Activated naive CD4-positive, alpha-beta T cell treated with anti-CD3 and anti-CD28 coated beads for 36 hours (primary cell): ENCODE data around the gene PEAK1. TPM values are rescaled to one million over a fixed set of nuclear protein-coding genes. Genes with fewer than 3 reads are reported as not detected.

ENCODE experiments used
- CTCF ChIA-PET: fragments of 350-600 bp; sonication (Branson Sonifier 250); formaldehyde crosslinking; loops from one replicate; lab custom pipeline; 2021; ENCODE audit warnings: antibody characterized with exemption; lab: Charles Lee
- DNase-seq: peaks from one replicate; pipeline ENCODE4 v3.0.0-alpha.2; 2020
- H3K27ac Mint-ChIP-seq: one replicate; pipeline ENCODE4 v1.8.0; 2021; ENCODE audit warnings: mild to moderate bottlenecking, mixed read lengths
- H3K27me3 Mint-ChIP-seq: one replicate; pipeline ENCODE4 v1.8.0; 2021; ENCODE audit warnings: low read depth, mixed read lengths
- H3K36me3 Mint-ChIP-seq: one replicate; pipeline ENCODE4 v1.8.0; 2021; ENCODE audit warnings: low read depth, mixed read lengths
- H3K4me1 Mint-ChIP-seq: one replicate; pipeline ENCODE4 v1.8.0; 2021; ENCODE audit warnings: low read depth, mixed read lengths
- H3K4me3 Mint-ChIP-seq: one replicate; pipeline ENCODE4 v1.8.0; 2021; ENCODE audit warnings: mild to moderate bottlenecking, moderate library complexity, mixed read lengths
- H3K9me3 Mint-ChIP-seq: one replicate; pipeline ENCODE4 v1.8.0; 2021; ENCODE audit warnings: mixed read lengths
- intact Hi-C: fragments of 100-400 bp; cut with micrococcal nuclease; formaldehyde crosslinking; loops from one replicate; pipeline ENCODE4 v1.15.1; 2023
- total RNA-seq, 2 experiments: library from RNA; stranded (reverse); gene quantifications; one replicate each; pipeline ENCODE4 v1.2.3, GENCODE V29; 2021

The PEAK1 gene
- total RNA-seq, 2 experiments from 2014 or later, result 26.6 to 28.0 TPM

GRCh38 chr15:77311618-77312398, 108.1 kb downstream of the PEAK1 start:
- Mint-ChIP-seq H3K4me3 (no peak overlapping the region), H3K27ac (no peak overlapping the region), H3K9me3 (no peaks in the 10 kb centered on the region), H3K4me1 (no peaks in the 10 kb centered on the region), H3K27me3 (no peaks in the 10 kb centered on the region), H3K36me3 (no peaks in the 10 kb centered on the region)
- CTCF ChIA-PET, result no interaction called here
- no peak for DNase-seq
- intact Hi-C loops, result no loop called here

- intact Hi-C loops, result no loop called here
These were observed 108.9 kb downstream of the PEAK1 start for GRCh38 chr15:77311020-77311419.

GRCh38 chr15:77309392-77309791, 110.5 kb downstream of the PEAK1 start:
- Mint-ChIP-seq H3K4me3 (no peak overlapping the region), H3K9me3 (no peaks in the 10 kb centered on the region), H3K36me3 (no peaks in the 10 kb centered on the region), H3K27me3 (no peaks in the 10 kb centered on the region), H3K27ac (no peak overlapping the region), H3K4me1 (no peaks in the 10 kb centered on the region)
- no peak for DNase-seq
- CTCF ChIA-PET, result interaction anchor here (0.7 kb wide), 1 partner anchor 532 kb away, joined by 3 read pairs; no protein-coding TSS in a partner anchor
- intact Hi-C loops, result no loop called here

More at GRCh38 chr15:77311020-77311419, 108.9 kb downstream of the PEAK1 start:
- CTCF ChIA-PET, result no interaction called here
- Mint-ChIP-seq H3K4me3 (no peak overlapping the region), H3K27me3 (no peaks in the 10 kb centered on the region), H3K27ac (no peak overlapping the region), H3K36me3 (no peaks in the 10 kb centered on the region), H3K9me3 (no peaks in the 10 kb centered on the region), H3K4me1 (no peaks in the 10 kb centered on the region)
- no peak for DNase-seq

- no peak for DNase-seq
- H3K9me3 Mint-ChIP-seq, result no peaks in the 10 kb centered on the region
- CTCF ChIA-PET, result no interaction called here
- H3K27me3 Mint-ChIP-seq, result no peaks in the 10 kb centered on the region
- no peaks in the 10 kb centered on the region for H3K4me1 Mint-ChIP-seq
- no peak overlapping the region for H3K4me3 Mint-ChIP-seq
- H3K36me3 Mint-ChIP-seq, result no peaks in the 10 kb centered on the region
- intact Hi-C loops, result no loop called here
- H3K27ac Mint-ChIP-seq, result no peak overlapping the region
These were observed 114.0 kb downstream of the PEAK1 start for GRCh38 chr15:77305953-77306352.

- Mint-ChIP-seq H3K4me1 (no peaks in the 10 kb centered on the region), H3K27ac (no peak overlapping the region), H3K9me3 (no peaks in the 10 kb centered on the region), H3K36me3 (no peaks in the 10 kb centered on the region), H3K27me3 (no peaks in the 10 kb centered on the region), H3K4me3 (no peak overlapping the region)
- no peak for DNase-seq
- CTCF ChIA-PET, result no interaction called here
- intact Hi-C loops, result no loop called here
These were observed 123.0 kb downstream of the PEAK1 start for GRCh38 chr15:77296773-77297337.

GRCh38 chr15:77295446-77295845, 124.5 kb downstream of the PEAK1 start:
- H3K4me3 Mint-ChIP-seq, result no peak overlapping the region
- H3K27me3 Mint-ChIP-seq, result no peaks in the 10 kb centered on the region
- intact Hi-C loops, result no loop called here
- DNase-seq, result no peak
- CTCF ChIA-PET, result no interaction called here
- H3K27ac Mint-ChIP-seq, result no peak overlapping the region
- no peaks in the 10 kb centered on the region for H3K9me3 Mint-ChIP-seq
- no peaks in the 10 kb centered on the region for H3K4me1 Mint-ChIP-seq
- H3K36me3 Mint-ChIP-seq, result no peaks in the 10 kb centered on the region

GRCh38 chr15:77292969-77293558, 126.8 kb downstream of the PEAK1 start:
- CTCF ChIA-PET, result no interaction called here
- H3K27ac Mint-ChIP-seq, result no peak overlapping the region
- no peaks in the 10 kb centered on the region for H3K36me3 Mint-ChIP-seq
- no peaks in the 10 kb centered on the region for H3K9me3 Mint-ChIP-seq
- intact Hi-C loops, result no loop called here
- H3K4me1 Mint-ChIP-seq, result no peaks in the 10 kb centered on the region
- no peak overlapping the region for H3K4me3 Mint-ChIP-seq
- H3K27me3 Mint-ChIP-seq, result no peaks in the 10 kb centered on the region
- no peak for DNase-seq

- no peak overlapping the region for H3K4me3 Mint-ChIP-seq
- H3K36me3 Mint-ChIP-seq, result no peaks in the 10 kb centered on the region
- intact Hi-C loops, result no loop called here
- no peak overlapping the region for H3K27ac Mint-ChIP-seq
- H3K9me3 Mint-ChIP-seq, result no peaks in the 10 kb centered on the region
- CTCF ChIA-PET, result interaction anchor here (0.6 kb wide), 1 partner anchor 931 kb away, joined by 3 read pairs; no protein-coding TSS in a partner anchor
- no peaks in the 10 kb centered on the region for H3K27me3 Mint-ChIP-seq
- no peak for DNase-seq
- H3K4me1 Mint-ChIP-seq, result no peaks in the 10 kb centered on the region
These were observed 128.8 kb downstream of the PEAK1 start for GRCh38 chr15:77291107-77291506.

- Mint-ChIP-seq H3K4me1 (no peaks in the 10 kb centered on the region), H3K36me3 (peaks cover 7% of the 10 kb centered on the region), H3K27ac (no peak overlapping the region), H3K4me3 (no peak overlapping the region), H3K9me3 (no peaks in the 10 kb centered on the region), H3K27me3 (no peaks in the 10 kb centered on the region)
- CTCF ChIA-PET, result interaction anchor here (1.6 kb wide), 1 partner anchor 101 kb away, joined by 4 read pairs; no protein-coding TSS in a partner anchor
- DNase-seq, result no peak
- intact Hi-C loops, result no loop called here
These were observed 132.5 kb downstream of the PEAK1 start for GRCh38 chr15:77287385-77287784.

- Mint-ChIP-seq H3K4me1 (no peaks in the 10 kb centered on the region), H3K27ac (no peak overlapping the region), H3K4me3 (no peak overlapping the region), H3K9me3 (no peaks in the 10 kb centered on the region), H3K27me3 (no peaks in the 10 kb centered on the region), H3K36me3 (peaks cover 7% of the 10 kb centered on the region)
- no peak for DNase-seq
- CTCF ChIA-PET, result interaction anchor here (1.0 to 1.5 kb wide), 2 partner anchors 99 to 312 kb away, joined by 3 read pairs; no protein-coding TSS in a partner anchor
- intact Hi-C loops, result no loop called here
These were observed 134.6 kb downstream of the PEAK1 start for GRCh38 chr15:77285057-77285997.

- no peak overlapping the region for H3K4me3 Mint-ChIP-seq
- CTCF ChIA-PET, result interaction anchor here (2.4 kb wide), 1 partner anchor 261 kb away, joined by 7 read pairs; no protein-coding TSS in a partner anchor
- H3K27me3 Mint-ChIP-seq, result no peaks in the 10 kb centered on the region
- DNase-seq, result no peak
- no peaks in the 10 kb centered on the region for H3K9me3 Mint-ChIP-seq
- H3K36me3 Mint-ChIP-seq, result peaks cover 12% of the 10 kb centered on the region
- no peaks in the 10 kb centered on the region for H3K4me1 Mint-ChIP-seq
- H3K27ac Mint-ChIP-seq, result no peak overlapping the region
- intact Hi-C loops, result no loop called here
These were observed 137.6 kb downstream of the PEAK1 start for GRCh38 chr15:77282333-77282732.

GRCh38 chr15:77276943-77277342, 143.0 kb downstream of the PEAK1 start:
- H3K9me3 Mint-ChIP-seq, result no peaks in the 10 kb centered on the region
- no peak overlapping the region for H3K27ac Mint-ChIP-seq
- peaks cover 5% of the 10 kb centered on the region for H3K4me1 Mint-ChIP-seq
- no peak for DNase-seq
- CTCF ChIA-PET, result no interaction called here
- intact Hi-C loops, result no loop called here
- no peaks in the 10 kb centered on the region for H3K27me3 Mint-ChIP-seq
- no peak overlapping the region for H3K4me3 Mint-ChIP-seq
- peaks cover 12% of the 10 kb centered on the region for H3K36me3 Mint-ChIP-seq
